ENCODE results near the gene BZW1.

Gene BZW1

GRCh38 chr2:200843993-200844948, 32.6 kb downstream of the BZW1 start:
- no peak for DNase-seq

- no peak for DNase-seq
These were observed 33.5 kb downstream of the BZW1 start for GRCh38 chr2:200845194-200845593.

GRCh38 chr2:200845669-200846325, 34.1 kb downstream of the BZW1 start:
- DNase-seq, result no peak

- no peak for DNase-seq
These were observed 35.6 kb downstream of the BZW1 start for GRCh38 chr2:200847269-200847668.

- DNase-seq, result no peak
These were observed 36.2 kb downstream of the BZW1 start for GRCh38 chr2:200847939-200848338.

GRCh38 chr2:200850512-200851256, 39.0 kb downstream of the BZW1 start:
- no peak for DNase-seq

GRCh38 chr2:200851398-200852248, 39.9 kb downstream of the BZW1 start:
- no peak for DNase-seq

- DNase-seq, result no peak
These were observed 40.9 kb downstream of the BZW1 start for GRCh38 chr2:200852605-200853004.

- DNase-seq, result no peak
These were observed 45.1 kb downstream of the BZW1 start for GRCh38 chr2:200856806-200857205.

- DNase-seq, result no peak
These were observed 48.5 kb downstream of the BZW1 start for GRCh38 chr2:200860092-200860795.

GRCh38 chr2:200861617-200862155, 50.0 kb downstream of the BZW1 start:
- no peak for DNase-seq

GRCh38 chr2:200862532-200863000, 50.9 kb downstream of the BZW1 start:
- DNase-seq, result peak; percentile 16 to 57

GRCh38 chr2:200863782-200864175, 52.1 kb downstream of the BZW1 start:
- DNase-seq, result peak in 1 of 2 experiments; percentile 52

GRCh38 chr2:200864176-200865034, 52.7 kb downstream of the BZW1 start, which contains the start of gene CLK1:
Gene CLK1 (minus strand): TSS chr2:200864658. CDS start chr2:200861862, 2,796 bp downstream.
- peak; percentile 86 to 96 for DNase-seq

- DNase-seq, result no peak
These were observed 57.3 kb downstream of the BZW1 start for GRCh38 chr2:200869014-200869413.

GRCh38 chr2:200871151-200871550, 59.4 kb downstream of the BZW1 start:
- DNase-seq, result no peak

- no peak for DNase-seq
These were observed 61.9 kb downstream of the BZW1 start for GRCh38 chr2:200873560-200873959.
